Endothelial cell of umbilical vein (primary cell): ENCODE measurements around the gene FRMD6. TPM values are rescaled to one million over a fixed set of nuclear protein-coding genes. Genes with fewer than 3 reads are reported as not detected.
A peak's percentile ranks its signal among the peaks of the same experiment; 100 is the strongest.

Source experiments
- BruUV-seq: library from RNA; stranded (reverse); fragments of 400-500 nt; replicated peaks from 2 replicates; lab custom pipeline; 2021; lab: Mats Ljungman, UMichigan
- CTCF ChIA-PET: fragments of 300-600, 350-600 bp; sonication (Branson Sonifier 250); formaldehyde crosslinking; loops from one replicate; lab custom pipeline; 2021; ENCODE audit warnings: antibody characterized with exemption, inconsistent platforms; lab: Charles Lee
- POLR2A ChIA-PET: fragments of 300-600, 350-600 bp; sonication (Branson Sonifier 250); formaldehyde crosslinking; loops from one replicate; lab custom pipeline; 2021; ENCODE audit warnings: antibody characterized with exemption, inconsistent platforms; lab: Charles Lee
- DNase-seq: peaks from one replicate; pipeline ENCODE4 v3.0.0-alpha.2; 2011; ENCODE audit warnings: low read depth, low spot score
- FAIRE-seq: peaks from 2 replicates; lab custom pipeline; 2011; peaks lifted over from hg19 to GRCh38; lab: Jason Lieb, UNC
- H2AFZ ChIP-seq: 2 replicates; pipeline ENCODE4 v1.6.0; 2012; ENCODE audit warnings: low read depth, low read length, control low read depth, inconsistent platforms
- H3K27ac ChIP-seq: 2 replicates; pipeline ENCODE4 v1.5.1; 2011; ENCODE audit warnings: low read depth, mild to moderate bottlenecking, control low read depth, low read length, moderate library complexity; ENCODE audit not compliant: insufficient read depth
- H3K27me3 ChIP-seq, 2 experiments: 2 replicates each; pipeline versions ENCODE4 v1.6.0 to v1.6.1; 2011; ENCODE audit warnings: low read length in 2 of 2, mixed read lengths in 1 of 2; ENCODE audit not compliant: control insufficient read depth in 2 of 2, insufficient read depth in 2 of 2
- H3K36me3 ChIP-seq, 2 experiments: 2 replicates in 1 of 2; 3 replicates in 1 of 2; pipeline ENCODE4 v1.5.1; 2011; ENCODE audit warnings: low read length in 2 of 2, mild to moderate bottlenecking in 1 of 2, moderate library complexity in 1 of 2; ENCODE audit not compliant: control insufficient read depth in 2 of 2, insufficient read depth in 2 of 2; ENCODE audit errors: extremely low read depth in 1 of 2
- H3K4me1 ChIP-seq: 3 replicates; pipeline ENCODE4 v1.5.1; 2011; ENCODE audit warnings: mild to moderate bottlenecking, low read length; ENCODE audit not compliant: control insufficient read depth, insufficient read depth; ENCODE audit errors: extremely low read depth
- H3K4me2 ChIP-seq: 2 replicates; pipeline ENCODE4 v1.6.1; 2011; ENCODE audit warnings: low read length, control low read depth, mixed read lengths; ENCODE audit not compliant: insufficient read depth
- H3K4me3 ChIP-seq, 3 experiments: fragments of 200-600 bp in 1 of 3; sonication (generic), shearing (Covaris generic) in 1 of 3; replicated peaks in 1 of 3; 2 replicates each; pipeline ENCODE4 v1.5.1; 2011 to 2016; ENCODE audit warnings: control low read depth in 3 of 3, low read length in 3 of 3, mild to moderate bottlenecking in 2 of 3, inconsistent platforms in 1 of 3, low read depth in 1 of 3, moderate library complexity in 1 of 3; ENCODE audit not compliant: insufficient read depth in 1 of 3
- H3K79me2 ChIP-seq: 2 replicates; pipeline ENCODE4 v1.6.0; 2012; ENCODE audit warnings: low read length, inconsistent platforms; ENCODE audit not compliant: control insufficient read depth, insufficient read depth
- H3K9ac ChIP-seq: replicated peaks from 2 replicates; pipeline ENCODE3; 2011; ENCODE audit warnings: low read length, control low read depth; ENCODE audit not compliant: insufficient read depth; ENCODE audit errors: extremely low read depth
- H3K9me1 ChIP-seq: replicated peaks from 3 replicates; pipeline ENCODE4 v1.6.0; 2011; ENCODE audit warnings: mild to moderate bottlenecking, low read length; ENCODE audit not compliant: control insufficient read depth, insufficient read depth; ENCODE audit errors: extremely low read depth
- H3K9me3 ChIP-seq: replicated peaks from 2 replicates; pipeline ENCODE4 v1.5.1; 2012; ENCODE audit warnings: low read length, inconsistent platforms; ENCODE audit not compliant: control insufficient read depth, insufficient read depth
- H4K20me1 ChIP-seq: replicated peaks from 2 replicates; pipeline ENCODE3; 2011; ENCODE audit warnings: mild to moderate bottlenecking, low read length; ENCODE audit not compliant: control insufficient read depth, insufficient read depth; ENCODE audit errors: extremely low read depth
- CTCF ChIP-seq, 2 donors: IDR thresholded peaks; 1 replicate in 1 of 2; 2 replicates in 1 of 2; pipeline ENCODE4 v1.5.1; 2011; ENCODE audit warnings: low read length in 2 of 2, mild to moderate bottlenecking in 2 of 2, moderate library complexity in 2 of 2, control low read depth in 1 of 2, inconsistent platforms in 1 of 2, low read depth in 1 of 2; ENCODE audit not compliant: insufficient read depth in 1 of 2; ENCODE audit errors: extremely low read depth in 1 of 2
- EZH2 ChIP-seq: IDR thresholded peaks from 2 replicates; pipeline ENCODE4 v1.6.1; 2012; ENCODE audit warnings: borderline replicate concordance, low read depth, mild to moderate bottlenecking, moderate library complexity, low read length, inconsistent platforms; ENCODE audit not compliant: severe bottlenecking
- FOS ChIP-seq: IDR thresholded peaks from 2 replicates; pipeline ENCODE4 v1.6.1; 2011; ENCODE audit warnings: mild to moderate bottlenecking, low read length, moderate library complexity, borderline replicate concordance; ENCODE audit not compliant: insufficient read depth
- GATA2 ChIP-seq: IDR thresholded peaks from 2 replicates; pipeline ENCODE4 v1.7.0; 2011; ENCODE audit warnings: low read depth, mild to moderate bottlenecking, moderate library complexity, mixed read lengths, low read length; ENCODE audit not compliant: insufficient read length, insufficient read depth
- MAX ChIP-seq: IDR thresholded peaks from 2 replicates; pipeline ENCODE4 v1.6.1; 2011; ENCODE audit not compliant: insufficient read depth, insufficient read length
- MYC ChIP-seq: IDR thresholded peaks from one replicate; pipeline ENCODE4 v1.6.1; 2011; ENCODE audit warnings: mild to moderate bottlenecking, low read depth, low read length
- dilution Hi-C: fragments of 300-500 bp; cut with MboI; formaldehyde crosslinking; loops from one replicate; pipeline ENCODE4 v1.15.0; 2019; ENCODE audit warnings: low sequenced_read_pairs; ENCODE audit not compliant: extremely low pct_ligation_motif_present
- intact Hi-C: fragments of 100-400 bp; cut with micrococcal nuclease; formaldehyde crosslinking; loops from one replicate; pipeline ENCODE4 v1.10.0; 2022
- polyA plus RNA-seq, 4 experiments: library from polyadenylated mRNA; depleted of rRNA in 3 of 4; stranded (reverse) in 3 of 4; unstranded in 1 of 4; fragments of >200 nt; gene quantifications; 2 replicates each; pipeline versions ENCODE4 v1.2.1 to v1.2.3, GENCODE V29; 2011 to 2012; ENCODE audit warnings: missing spikeins in 1 of 4
- total RNA-seq: library from RNA; stranded (reverse); gene quantifications from 2 replicates; pipeline ENCODE4 v1.2.3, GENCODE V29; 2021

FRMD6 gene
- total and polyA plus RNA-seq, 2 donors (not counting 3 experiments of a cell fraction or from before 2014, with no cell fraction given), result 69.0 to 97.1 TPM

- intact Hi-C loops (loop anchor here (1.0 to 10.0 kb wide), 8 partner anchors 50 to 331 kb away; partner anchors contain the start of gene RTRAF), dilution Hi-C loops (no loop called here)
- Histone ChIP-seq H4K20me1 (no peaks in the 10 kb centered on the region), H3K4me1 (peaks cover 51% of the 10 kb centered on the region), H3K27me3 (no peaks in the 10 kb centered on the region), H3K79me2 (peaks cover 88% of the 10 kb centered on the region), H3K9me3 (no peaks in the 10 kb centered on the region), H3K36me3 (peaks cover 0 to 3% of the 10 kb centered on the region in 2 experiments), H3K27ac (peak overlapping the region; percentile 94), H3K4me2 (peak overlapping the region; percentile 89), H3K9me1 (no peaks in the 10 kb centered on the region), H3K4me3 (peak overlapping the region; percentile 89 to 96 (median 93)), H3K9ac (peak overlapping the region; percentile 97), H2AFZ (no peak overlapping the region)
- ChIA-PET POLR2A (interaction anchor here (0.7 to 3.6 kb wide), 4 partner anchors 8 to 258 kb away, joined by 3 to 37 read pairs (median 4); no protein-coding TSS in a partner anchor), CTCF (interaction anchor here (0.6 to 3.7 kb wide), 16 partner anchors 8 to 370 kb away, joined by 3 to 43 read pairs (median 8); no protein-coding TSS in a partner anchor)
- DNase-seq (peak; percentile 49), FAIRE-seq (no peak)
- TF ChIP-seq FOS (no peak), MYC (no peak), CTCF (IDR thresholded peaks at IDR 0.05; ENCODE audit: extremely low read depth in 1 of 2, insufficient read depth in 1 of 2, low read depth in 1 of 2, low read length in 2 of 2) (no peak), GATA2 (no peak), EZH2 (no peak), MAX (no peak)
- BruUV-seq, result TSS peak; percentile 36
Measured at GRCh38 chr14:51653775-51654532, 2.2 kb downstream of the FRMD6 start.
